Measurements from ENCODE around the gene RSPH10B. TPM values are rescaled to one million over a fixed set of nuclear protein-coding genes. Genes with fewer than 3 reads are reported as not detected.
"Not testable (repeated sequence)": the region's sequence is repeated elsewhere in the genome, so short reads cannot be mapped to it uniquely, and the experiment has no call there.

The RSPH10B gene
- total RNA-seq, 1 experiment from 2014 or later: not detected

GRCh38 chr7:6012355-6013104 lies 42.0 kb upstream of the RSPH10B start:
- H3K9me2 ChIP-seq (replicated peaks; ENCODE audit: low read length): no peaks in the 10 kb centered on the region
- no peaks in the 10 kb centered on the region for H4K20me1 ChIP-seq (ENCODE audit: low read length)
- no peak overlapping the region for H3K4me3 ChIP-seq (ENCODE audit: low read length)
- no TSS peak for BruUV-seq (replicated peaks)
- no peaks in the 10 kb centered on the region for H3K9me3 ChIP-seq (ENCODE audit: low read length)
- peaks cover 4% of the 10 kb centered on the region; the same call in 1 of the 2 replicates for H3K4me1 ChIP-seq (ENCODE audit: insufficient read depth, low read length)
- H3K4me2 ChIP-seq (ENCODE audit: low read length): no peak overlapping the region
- no peaks in the 10 kb centered on the region for H3K27me3 ChIP-seq (ENCODE audit: low read length)
- no peaks in the 10 kb centered on the region for H3F3A ChIP-seq (ENCODE audit: low read length, unreplicated experiment)
- no peak overlapping the region for H2AFZ ChIP-seq (ENCODE audit: low read length)
- ATAC-seq (no peak), DNase-seq (no peak)
- ChIA-PET CTCF (interaction anchor here (1.4 kb wide), 1 partner anchor 16 kb away, joined by 11 read pairs; no protein-coding TSS in a partner anchor), POLR2A (ENCODE audit: unreplicated experiment) (interaction anchor here (0.6 kb wide), 2 partner anchors 45 to 542 kb away, joined by 4 to 5 read pairs; no protein-coding TSS in a partner anchor)
- H3K9ac ChIP-seq (ENCODE audit: low read length): no peak overlapping the region
- no peak overlapping the region for H3K27ac ChIP-seq (ENCODE audit: low read length)
- H3K36me3 ChIP-seq (ENCODE audit: low read depth, low read length): peaks cover 22% of the 10 kb centered on the region
- intact Hi-C loops (cut with micrococcal nuclease): no loop called here
- TF ChIP-seq CTCF (conservative IDR thresholded peaks at IDR 0.05; ENCODE audit: low read depth, low read length) (no peak), EZH2phosphoT487 (IDR thresholded peaks at IDR 0.05; ENCODE audit: borderline replicate concordance, low read length) (no peak), EZH2 (IDR thresholded peaks at IDR 0.05; ENCODE audit: low read length, unreplicated experiment) (no peak)
- H3K79me2 ChIP-seq (ENCODE audit: low read length): peaks cover 49% of the 10 kb centered on the region

DNA sequence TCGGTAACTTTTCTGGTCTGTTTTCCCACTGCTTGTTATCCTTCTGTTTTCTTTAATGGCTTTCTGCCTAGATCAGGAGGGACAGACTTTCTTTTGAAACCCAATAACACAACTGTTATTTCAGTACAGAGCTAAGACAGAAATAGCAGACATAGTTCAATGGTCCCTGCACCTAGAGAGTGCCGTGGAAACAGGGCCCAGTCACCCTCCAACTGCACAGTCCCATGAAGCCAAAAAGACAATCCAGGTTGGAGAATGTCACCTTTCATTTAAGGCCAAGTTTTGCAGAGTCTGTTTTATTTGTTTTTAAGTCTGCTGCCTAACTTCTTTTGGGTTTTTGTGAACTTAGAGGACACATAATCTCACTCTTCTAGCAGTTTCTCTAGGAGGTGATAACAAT lies 41.1 kb upstream of the RSPH10B start:
- ChIA-PET POLR2A (ENCODE audit: unreplicated experiment) (no interaction called here), CTCF (interaction anchor here (1.4 kb wide), 1 partner anchor 15 kb away, joined by 11 read pairs; no protein-coding TSS in a partner anchor)
- no peaks in the 10 kb centered on the region for H3K9me2 ChIP-seq (replicated peaks; ENCODE audit: low read length)
- intact Hi-C loops (cut with micrococcal nuclease): no loop called here
- no peak overlapping the region for H3K9ac ChIP-seq (ENCODE audit: low read length)
- TF ChIP-seq EZH2 (IDR thresholded peaks at IDR 0.05; ENCODE audit: low read length, unreplicated experiment) (no peak), EZH2phosphoT487 (IDR thresholded peaks at IDR 0.05; ENCODE audit: borderline replicate concordance, low read length) (no peak), CTCF (conservative IDR thresholded peaks at IDR 0.05; ENCODE audit: low read depth, low read length) (no peak)
- H3F3A ChIP-seq (ENCODE audit: low read length, unreplicated experiment): no peaks in the 10 kb centered on the region
- no peak overlapping the region for H3K4me3 ChIP-seq (ENCODE audit: low read length)
- H3K36me3 ChIP-seq (ENCODE audit: low read depth, low read length): peaks cover 19% of the 10 kb centered on the region
- H3K79me2 ChIP-seq (ENCODE audit: low read length): peaks cover 53% of the 10 kb centered on the region
- BruUV-seq (replicated peaks): TSS peak; percentile 34
- no peaks in the 10 kb centered on the region for H3K9me3 ChIP-seq (ENCODE audit: low read length)
- H3K27me3 ChIP-seq (ENCODE audit: low read length): no peaks in the 10 kb centered on the region
- no peak for DNase-seq
- H3K4me1 ChIP-seq (ENCODE audit: insufficient read depth, low read length): peaks cover 4% of the 10 kb centered on the region; the same call in 1 of the 2 replicates
- no peaks in the 10 kb centered on the region for H4K20me1 ChIP-seq (ENCODE audit: low read length)
- no peak overlapping the region for H2AFZ ChIP-seq (ENCODE audit: low read length)
- no peak overlapping the region for H3K27ac ChIP-seq (ENCODE audit: low read length)
- H3K4me2 ChIP-seq (ENCODE audit: low read length): 0 out of 2 replicates have a peak overlapping the region, but pooled peaks have one; percentile 78
- ATAC-seq: no peak

GRCh38 chr7:6010370-6010769 lies 39.9 kb upstream of the RSPH10B start:
- POLR2A ChIA-PET (ENCODE audit: unreplicated experiment); H3K9me3 ChIP-seq (ENCODE audit: low read length); DNase-seq; H2AFZ ChIP-seq (ENCODE audit: low read length); H3F3A ChIP-seq (ENCODE audit: low read length, unreplicated experiment); H3K9me2 ChIP-seq (replicated peaks; ENCODE audit: low read length); H3K4me1 ChIP-seq (ENCODE audit: insufficient read depth, low read length); CTCF ChIA-PET; intact Hi-C loops (cut with micrococcal nuclease); ATAC-seq; H4K20me1 ChIP-seq (ENCODE audit: low read length); H3K27me3 ChIP-seq (ENCODE audit: low read length); BruUV-seq (replicated peaks); H3K27ac ChIP-seq (ENCODE audit: low read length): not testable (repeated sequence)
- H3K4me3 ChIP-seq (ENCODE audit: low read length): peak overlapping the region; percentile 56
- H3K4me2 ChIP-seq (ENCODE audit: low read length): peak overlapping the region; percentile 78
- H3K36me3 ChIP-seq (ENCODE audit: low read depth, low read length): peaks cover 14% of the 10 kb centered on the region
- H3K79me2 ChIP-seq (ENCODE audit: low read length): peaks cover 53% of the 10 kb centered on the region
- peak overlapping the region; percentile 47; the same call in 1 of the 2 replicates for H3K9ac ChIP-seq (ENCODE audit: low read length)

Measured in PC-3 (cell line).